ENCODE measurements around the gene PPP1R13L. TPM values are rescaled to one million over a fixed set of nuclear protein-coding genes. Genes with fewer than 3 reads are reported as not detected.

PPP1R13L gene
- total and polyA plus RNA-seq, 11 donors, result 92.3 to 400 (median 139) TPM

DNA sequence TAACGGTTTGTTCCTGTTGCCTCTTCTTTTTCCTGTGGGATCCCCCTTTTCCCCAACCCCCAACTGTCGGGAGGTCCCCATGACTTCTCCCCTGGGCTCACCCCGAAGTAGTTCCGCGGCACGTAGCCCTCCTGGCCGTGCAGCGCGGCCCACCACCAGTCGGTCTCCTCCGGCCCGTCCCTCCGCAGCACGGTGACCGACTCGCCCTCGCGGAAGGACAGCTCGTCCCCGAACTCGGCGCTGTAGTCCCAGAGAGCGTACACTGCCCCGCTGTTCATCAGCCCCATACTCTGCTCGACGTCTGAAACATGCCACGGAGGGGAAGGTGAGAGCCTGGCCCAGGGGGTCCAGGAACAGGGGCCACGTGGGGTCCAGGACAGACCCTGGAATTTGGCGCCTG is 22.4 kb downstream of the PPP1R13L start:
- no peak for DNase-seq
- 80 to 94% (median 90%) methylated on average over 27 to 29 of the region's 29 CpGs for WGBS, 4 donors
- H3K36me3 ChIP-seq, result peaks cover 0 to 26% (median 4%) of the 10 kb centered on the region in 9 donors
- H3K4me1 ChIP-seq, result peaks cover 0 to 14% (median 9%) of the 10 kb centered on the region in 12 donors
- no peak overlapping the region for H3K4me3 ChIP-seq
- no peak overlapping the region for H3K27ac ChIP-seq
- TF ChIP-seq POLR2A (IDR thresholded peaks at IDR 0.05) (no peak), CTCF (IDR thresholded peaks at IDR 0.05) (no peak)
- peaks cover 0 to 24% (median 14%) of the 10 kb centered on the region in 9 donors for H3K27me3 ChIP-seq
- no peaks in the 10 kb centered on the region for H3K9me3 ChIP-seq
- ATAC-seq, result peak in 1 of 4 donors; percentile 19
- intact Hi-C loops (cut with DNase I), result no loop called here

DNA sequence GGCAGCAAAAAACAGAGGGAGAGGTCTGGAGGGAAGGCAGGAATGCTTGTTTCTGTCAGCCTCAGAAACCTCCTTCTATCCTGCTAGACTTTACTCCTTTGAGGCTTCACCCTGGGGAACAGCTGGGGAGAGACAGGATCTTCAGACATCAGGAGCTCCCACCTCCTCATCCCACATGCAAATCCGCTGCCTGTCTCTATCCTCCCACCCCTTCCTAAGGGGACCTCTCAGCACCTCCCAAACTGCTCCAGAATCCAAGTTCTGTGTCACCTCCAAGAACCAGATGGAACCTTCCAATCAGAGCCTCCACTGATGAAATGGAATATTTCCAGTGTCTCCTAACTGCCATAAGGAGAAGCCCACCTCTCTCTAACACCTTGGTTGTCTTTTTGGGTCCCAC is 24.8 kb downstream of the PPP1R13L start:
- intact Hi-C loops (cut with DNase I), result no loop called here
- H3K27me3 ChIP-seq, result peaks cover 0 to 11% (median 7%) of the 10 kb centered on the region in 9 donors
- peaks cover 0 to 26% (median 4%) of the 10 kb centered on the region in 9 donors for H3K36me3 ChIP-seq
- ATAC-seq (no peak), DNase-seq (no peak)
- no peak overlapping the region for H3K4me3 ChIP-seq
- no peak overlapping the region for H3K27ac ChIP-seq
- H3K4me1 ChIP-seq, result peaks cover 0 to 9% (median 0%) of the 10 kb centered on the region in 12 donors
- TF ChIP-seq POLR2A (IDR thresholded peaks at IDR 0.05), result no peak
- no peak for TF ChIP-seq CTCF (IDR thresholded peaks at IDR 0.05)
- WGBS, 4 donors, result 72 to 89% (median 80%) methylated on average over 1 of the region's 1 CpG
- no peaks in the 10 kb centered on the region for H3K9me3 ChIP-seq

DNA sequence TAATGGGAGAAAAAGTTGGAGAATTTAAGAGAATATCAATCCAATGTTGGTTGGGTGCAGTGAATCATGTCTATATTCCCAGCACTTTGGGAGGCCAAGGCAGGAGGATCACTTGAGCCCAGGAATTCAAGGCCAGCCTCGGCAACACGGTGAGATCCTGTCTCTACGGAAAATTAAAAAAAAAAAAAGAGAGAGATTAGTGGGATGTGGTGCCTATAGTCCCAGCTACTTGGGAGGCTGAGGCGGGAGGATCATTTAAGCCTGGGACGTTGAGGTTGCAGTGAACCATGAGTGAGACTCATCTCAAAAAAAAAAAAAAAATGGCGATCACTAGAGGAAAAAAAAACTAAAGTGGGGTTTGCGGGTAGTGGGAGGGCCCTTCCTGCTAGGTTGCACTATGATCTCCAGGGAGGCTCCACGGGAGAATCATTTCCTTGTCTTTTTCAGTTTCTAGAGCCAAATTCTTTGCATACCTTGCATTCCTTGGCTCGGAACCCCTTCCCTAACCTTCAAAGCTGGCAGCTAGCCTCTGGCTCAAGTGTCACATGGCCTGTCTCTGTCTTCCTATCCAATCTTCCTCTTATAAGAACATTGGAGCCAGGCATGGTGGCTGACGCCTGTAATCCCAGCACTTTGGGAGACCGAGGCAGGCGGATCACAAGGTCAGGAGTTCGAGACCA is 28.7 kb downstream of the PPP1R13L start:
- no peak overlapping the region for H3K4me3 ChIP-seq
- H3K36me3 ChIP-seq, result peaks cover 0 to 17% (median 0%) of the 10 kb centered on the region in 9 donors
- ATAC-seq, result peak; percentile 42 to 78 (median 65)
- WGBS, 4 donors, result 15 to 26% (median 20%) methylated on average over 13 of the region's 13 CpGs
- peak overlapping the region in 8 of 12 donors; percentile 2 to 61 (median 47) for H3K27ac ChIP-seq
- H3K4me1 ChIP-seq, result peaks cover 0 to 11% (median 3%) of the 10 kb centered on the region in 12 donors
- peak in 4 of 5 donors; percentile 59 to 66 (median 60) for DNase-seq
- no peaks in the 10 kb centered on the region for H3K27me3 ChIP-seq
- intact Hi-C loops (cut with DNase I), result no loop called here
- H3K9me3 ChIP-seq, result no peaks in the 10 kb centered on the region
- TF ChIP-seq CTCF (IDR thresholded peaks at IDR 0.05), result no peak
- no peak for TF ChIP-seq POLR2A (IDR thresholded peaks at IDR 0.05)

- Histone ChIP-seq H3K9me3 (no peaks in the 10 kb centered on the region), H3K4me1 (peaks cover 0 to 15% (median 6%) of the 10 kb centered on the region in 12 donors), H3K27me3 (no peaks in the 10 kb centered on the region), H3K36me3 (no peaks in the 10 kb centered on the region), H3K4me3 (peak within 1 kb of the TSS; percentile 72 to 98 (median 88)), H3K27ac (peak within 1 kb of the TSS; percentile 41 to 86 (median 78))
- intact Hi-C loops (cut with DNase I), result no loop called here
- ATAC-seq (peak; percentile 98 to 99 (median 98)), DNase-seq (peak; percentile 99)
- TF ChIP-seq CTCF (IDR thresholded peaks at IDR 0.05), result no peak
- TF ChIP-seq POLR2A (IDR thresholded peaks at IDR 0.05), result peak in 1 of 2 donors; percentile 41
- 4 to 6% (median 4%) methylated on average over 37 to 55 of the region's 55 CpGs for WGBS, 4 donors
Measured at GRCh38 chr19:45370410-45371204, 34.3 kb downstream of the PPP1R13L start, which contains the start of gene ERCC2. Gene ERCC2 (minus strand): TSS chr19:45370573. CDS start chr19:45370540, 33 bp downstream.

Measured in heart left ventricle (tissue), 16 donors.